Liver (tissue), 9 donors: ENCODE measurements around the gene RNU2-63P. TPM values are rescaled to one million over a fixed set of nuclear protein-coding genes. Genes with fewer than 3 reads are reported as not detected.

Experiments used
- DNase-seq: peaks from one replicate; pipeline ENCODE4 v3.0.0-alpha.2; 2017; ENCODE audit warnings: low spot score
- H3K27ac ChIP-seq, 2 donors: one replicate each; pipeline ENCODE4 v1.7.0; 2013; ENCODE audit warnings: inconsistent platforms in 2 of 2, low read length in 2 of 2, control low read depth in 1 of 2, low read depth in 1 of 2, mild to moderate bottlenecking in 1 of 2
- H3K27me3 ChIP-seq, 4 donors: one replicate each; pipeline versions ENCODE4 v1.6.1 to v1.7.0; 2013; ENCODE audit warnings: low read length in 3 of 4, inconsistent platforms in 1 of 4, mild to moderate bottlenecking in 1 of 4, moderate library complexity in 1 of 4; ENCODE audit not compliant: control insufficient read depth in 4 of 4, insufficient read depth in 4 of 4
- H3K36me3 ChIP-seq, 4 donors: one replicate each; pipeline versions ENCODE4 v1.6.1 to v1.7.0; 2013; ENCODE audit warnings: low read length in 3 of 4, mild to moderate bottlenecking in 3 of 4, low read depth in 1 of 4, moderate library complexity in 1 of 4; ENCODE audit not compliant: control insufficient read depth in 4 of 4, insufficient read depth in 3 of 4
- H3K4me1 ChIP-seq, 4 donors: one replicate each; pipeline versions ENCODE4 v1.6.1 to v1.7.0; 2013; ENCODE audit warnings: low read length in 3 of 4, mild to moderate bottlenecking in 3 of 4, moderate library complexity in 1 of 4; ENCODE audit not compliant: control insufficient read depth in 4 of 4, insufficient read depth in 4 of 4
- H3K4me3 ChIP-seq, 3 donors: one replicate each; pipeline versions ENCODE4 v1.6.1 to v1.7.0; 2013; ENCODE audit warnings: low read length in 3 of 3, control low read depth in 1 of 3, low read depth in 1 of 3, mild to moderate bottlenecking in 1 of 3
- H3K9ac ChIP-seq, 2 donors: one replicate each; pipeline ENCODE4 v1.7.0; 2013; ENCODE audit warnings: low read length in 2 of 2, mild to moderate bottlenecking in 2 of 2, moderate library complexity in 2 of 2, control low read depth in 1 of 2, low read depth in 1 of 2
- H3K9me3 ChIP-seq, 4 donors: one replicate each; pipeline versions ENCODE4 v1.6.1 to v1.7.0; 2013; ENCODE audit warnings: low read length in 3 of 4; ENCODE audit not compliant: control insufficient read depth in 4 of 4
- CTCF ChIP-seq: fragments of 150-350 bp; IDR thresholded peaks from 2 replicates; pipeline ENCODE4 v1.5.1; 2017; ENCODE audit warnings: improper control_type of control experiment, low read depth, low read length; ENCODE audit not compliant: missing input control
- EGR1 ChIP-seq, 2 donors: IDR thresholded peaks; 2 replicates each; pipeline ENCODE4 v1.6.1; 2016 to 2018; ENCODE audit warnings: antibody characterized with exemption in 2 of 2, low read depth in 2 of 2
- FOXA1 ChIP-seq: IDR thresholded peaks from 2 replicates; pipeline ENCODE4 v1.6.1; 2016; ENCODE audit warnings: antibody characterized with exemption
- GABPA ChIP-seq, 2 donors: IDR thresholded peaks in 1 of 2; conservative IDR thresholded peaks in 1 of 2; 2 replicates each; pipeline ENCODE4 v1.6.1; 2016; ENCODE audit warnings: antibody characterized with exemption in 2 of 2, mild to moderate bottlenecking in 1 of 2, moderate library complexity in 1 of 2
- HNF4A ChIP-seq, 2 donors: conservative IDR thresholded peaks; 2 replicates each; pipeline ENCODE4 v1.6.1; 2016; ENCODE audit warnings: antibody characterized with exemption in 2 of 2, mild to moderate bottlenecking in 2 of 2
- HNF4G ChIP-seq: IDR thresholded peaks from 2 replicates; pipeline ENCODE4 v1.6.1; 2016; ENCODE audit warnings: antibody characterized with exemption
- JUND ChIP-seq, 2 donors: IDR thresholded peaks; 2 replicates each; pipeline ENCODE4 v1.6.1; 2016; ENCODE audit warnings: antibody characterized with exemption in 2 of 2
- NR2F2 ChIP-seq: IDR thresholded peaks from 2 replicates; pipeline ENCODE4 v1.6.1; 2016; ENCODE audit warnings: antibody characterized with exemption
- RAD21 ChIP-seq, 2 donors: IDR thresholded peaks; 2 replicates each; pipeline ENCODE4 v1.6.1; 2016; ENCODE audit warnings: antibody characterized with exemption in 2 of 2, mild to moderate bottlenecking in 2 of 2
- RXRA ChIP-seq, 2 donors: IDR thresholded peaks; 2 replicates each; pipeline ENCODE4 v1.6.1; 2017 to 2018; ENCODE audit warnings: antibody characterized with exemption in 2 of 2, mild to moderate bottlenecking in 1 of 2
- SP1 ChIP-seq: IDR thresholded peaks from 2 replicates; pipeline ENCODE4 v1.6.1; 2018; ENCODE audit warnings: antibody characterized with exemption, mild to moderate bottlenecking
- YY1 ChIP-seq: IDR thresholded peaks from 2 replicates; pipeline ENCODE4 v1.6.1; 2016; ENCODE audit warnings: antibody characterized with exemption, mild to moderate bottlenecking
- WGBS: extraction: QIAGEN DNeasy Blood & Tissue Kit; methylation state at CpG from one replicate; pipeline ENCODE4 v1.1.7; 2013; 5-methylcytosine and 5-hydroxymethylcytosine counted together
- polyA plus RNA-seq, 2 donors: library from polyadenylated mRNA; stranded (reverse) in 1 of 2; unstranded in 1 of 2; fragments of 200-250 nt in 1 of 2; fragments of >200 nt in 1 of 2; fragmentation: Nextera tagmentation in 1 of 2; extraction: Ambion mirVana in 1 of 2; gene quantifications; one replicate each; pipeline versions ENCODE4 v1.2.1 to v1.2.3, GENCODE V29; 2013 to 2015
- total RNA-seq, 2 donors: library from RNA; depleted of rRNA; stranded (reverse); fragments of >200 nt; gene quantifications; one replicate each; pipeline ENCODE4 v1.2.3, GENCODE V29; 2014
- TF ChIP-seq, protein P1 (sequence below): IDR thresholded peaks from 2 replicates; pipeline ENCODE4 v1.6.1; 2016; ENCODE audit warnings: antibody characterized with exemption
- TF ChIP-seq, protein P2 (sequence below): IDR thresholded peaks from 2 replicates; pipeline ENCODE4 v1.6.1; 2016; ENCODE audit warnings: antibody characterized with exemption
- TF ChIP-seq, protein P3 (sequence below): IDR thresholded peaks from 2 replicates; pipeline ENCODE4 v1.6.1; 2016; ENCODE audit warnings: antibody characterized with exemption, mild to moderate bottlenecking
- TF ChIP-seq, protein P4 (sequence below): IDR thresholded peaks from 2 replicates; pipeline ENCODE4 v1.6.1; 2016; ENCODE audit warnings: antibody characterized with exemption
- donor health status: healthy.
- donor health status: healthy.
- donor health status: healthy.
- donor health status: healthy.
- donor health status: healthy.

The RNU2-63P gene
- total and polyA plus RNA-seq, 4 donors: not detected

GRCh38 chr2:88011011-88011410 is 5.3 kb downstream of the RNU2-63P start:
- 88% methylated on average over 1 of the region's 1 CpG for WGBS
- Histone ChIP-seq H3K9me3 (no peaks in the 10 kb centered on the region), H3K9ac (no peak overlapping the region), H3K4me3 (no peak overlapping the region), H3K27me3 (no peaks in the 10 kb centered on the region), H3K36me3 (no peaks in the 10 kb centered on the region), H3K27ac (no peak overlapping the region), H3K4me1 (peaks cover 0 to 4% (median 1%) of the 10 kb centered on the region in 4 donors)
- TF ChIP-seq, protein P1, sequence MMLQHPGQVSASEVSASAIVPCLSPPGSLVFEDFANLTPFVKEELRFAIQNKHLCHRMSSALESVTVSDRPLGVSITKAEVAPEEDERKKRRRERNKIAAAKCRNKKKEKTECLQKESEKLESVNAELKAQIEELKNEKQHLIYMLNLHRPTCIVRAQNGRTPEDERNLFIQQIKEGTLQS: no peak
- TF ChIP-seq RAD21 (IDR thresholded peaks at IDR 0.05): no peak
- no peak for DNase-seq

GRCh38 chr2:88010136-88010535 is 6.2 kb downstream of the RNU2-63P start:
- Histone ChIP-seq H3K36me3 (no peaks in the 10 kb centered on the region), H3K27ac (no peak overlapping the region), H3K9me3 (no peaks in the 10 kb centered on the region), H3K9ac (no peak overlapping the region), H3K4me3 (no peak overlapping the region), H3K4me1 (no peaks in the 10 kb centered on the region), H3K27me3 (no peaks in the 10 kb centered on the region)
- TF ChIP-seq GABPA (IDR thresholded peaks at IDR 0.05 in 1 of 2, conservative IDR thresholded peaks at IDR 0.05 in 1 of 2): no peak
- no peak for TF ChIP-seq YY1
- TF ChIP-seq, protein P2, sequence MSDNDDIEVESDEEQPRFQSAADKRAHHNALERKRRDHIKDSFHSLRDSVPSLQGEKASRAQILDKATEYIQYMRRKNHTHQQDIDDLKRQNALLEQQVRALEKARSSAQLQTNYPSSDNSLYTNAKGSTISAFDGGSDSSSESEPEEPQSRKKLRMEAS: no peak
- no peak for TF ChIP-seq HNF4A (conservative IDR thresholded peaks at IDR 0.05)
- no peak for TF ChIP-seq SP1
- no peak for TF ChIP-seq JUND (IDR thresholded peaks at IDR 0.05)
- TF ChIP-seq NR2F2: no peak
- TF ChIP-seq, protein P3, sequence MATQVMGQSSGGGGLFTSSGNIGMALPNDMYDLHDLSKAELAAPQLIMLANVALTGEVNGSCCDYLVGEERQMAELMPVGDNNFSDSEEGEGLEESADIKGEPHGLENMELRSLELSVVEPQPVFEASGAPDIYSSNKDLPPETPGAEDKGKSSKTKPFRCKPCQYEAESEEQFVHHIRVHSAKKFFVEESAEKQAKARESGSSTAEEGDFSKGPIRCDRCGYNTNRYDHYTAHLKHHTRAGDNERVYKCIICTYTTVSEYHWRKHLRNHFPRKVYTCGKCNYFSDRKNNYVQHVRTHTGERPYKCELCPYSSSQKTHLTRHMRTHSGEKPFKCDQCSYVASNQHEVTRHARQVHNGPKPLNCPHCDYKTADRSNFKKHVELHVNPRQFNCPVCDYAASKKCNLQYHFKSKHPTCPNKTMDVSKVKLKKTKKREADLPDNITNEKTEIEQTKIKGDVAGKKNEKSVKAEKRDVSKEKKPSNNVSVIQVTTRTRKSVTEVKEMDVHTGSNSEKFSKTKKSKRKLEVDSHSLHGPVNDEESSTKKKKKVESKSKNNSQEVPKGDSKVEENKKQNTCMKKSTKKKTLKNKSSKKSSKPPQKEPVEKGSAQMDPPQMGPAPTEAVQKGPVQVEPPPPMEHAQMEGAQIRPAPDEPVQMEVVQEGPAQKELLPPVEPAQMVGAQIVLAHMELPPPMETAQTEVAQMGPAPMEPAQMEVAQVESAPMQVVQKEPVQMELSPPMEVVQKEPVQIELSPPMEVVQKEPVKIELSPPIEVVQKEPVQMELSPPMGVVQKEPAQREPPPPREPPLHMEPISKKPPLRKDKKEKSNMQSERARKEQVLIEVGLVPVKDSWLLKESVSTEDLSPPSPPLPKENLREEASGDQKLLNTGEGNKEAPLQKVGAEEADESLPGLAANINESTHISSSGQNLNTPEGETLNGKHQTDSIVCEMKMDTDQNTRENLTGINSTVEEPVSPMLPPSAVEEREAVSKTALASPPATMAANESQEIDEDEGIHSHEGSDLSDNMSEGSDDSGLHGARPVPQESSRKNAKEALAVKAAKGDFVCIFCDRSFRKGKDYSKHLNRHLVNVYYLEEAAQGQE: no peak
- no peak for TF ChIP-seq RAD21 (IDR thresholded peaks at IDR 0.05)
- no peak for TF ChIP-seq RXRA (IDR thresholded peaks at IDR 0.05)
- no peak for TF ChIP-seq HNF4G
- TF ChIP-seq EGR1 (IDR thresholded peaks at IDR 0.05; ENCODE audit: low read depth in 2 of 2): no peak
- TF ChIP-seq FOXA1: no peak
- DNase-seq: no peak
- 88% methylated on average over 1 of the region's 1 CpG for WGBS

- 95% methylated on average over 16 of the region's 16 CpGs for WGBS
- Histone ChIP-seq H3K27ac (no peak overlapping the region), H3K4me1 (peaks cover 0 to 2% (median 0%) of the 10 kb centered on the region in 4 donors), H3K9me3 (no peaks in the 10 kb centered on the region), H3K27me3 (no peaks in the 10 kb centered on the region), H3K9ac (no peak overlapping the region), H3K4me3 (no peak overlapping the region), H3K36me3 (no peaks in the 10 kb centered on the region)
- DNase-seq: no peak
- TF ChIP-seq YY1: no peak
- TF ChIP-seq NR2F2: no peak
- no peak for TF ChIP-seq FOXA1
- TF ChIP-seq GABPA (IDR thresholded peaks at IDR 0.05 in 1 of 2, conservative IDR thresholded peaks at IDR 0.05 in 1 of 2): no peak
- TF ChIP-seq, protein P1: no peak
- TF ChIP-seq RAD21 (IDR thresholded peaks at IDR 0.05): no peak
- TF ChIP-seq CTCF: no peak
- TF ChIP-seq, protein P4, sequence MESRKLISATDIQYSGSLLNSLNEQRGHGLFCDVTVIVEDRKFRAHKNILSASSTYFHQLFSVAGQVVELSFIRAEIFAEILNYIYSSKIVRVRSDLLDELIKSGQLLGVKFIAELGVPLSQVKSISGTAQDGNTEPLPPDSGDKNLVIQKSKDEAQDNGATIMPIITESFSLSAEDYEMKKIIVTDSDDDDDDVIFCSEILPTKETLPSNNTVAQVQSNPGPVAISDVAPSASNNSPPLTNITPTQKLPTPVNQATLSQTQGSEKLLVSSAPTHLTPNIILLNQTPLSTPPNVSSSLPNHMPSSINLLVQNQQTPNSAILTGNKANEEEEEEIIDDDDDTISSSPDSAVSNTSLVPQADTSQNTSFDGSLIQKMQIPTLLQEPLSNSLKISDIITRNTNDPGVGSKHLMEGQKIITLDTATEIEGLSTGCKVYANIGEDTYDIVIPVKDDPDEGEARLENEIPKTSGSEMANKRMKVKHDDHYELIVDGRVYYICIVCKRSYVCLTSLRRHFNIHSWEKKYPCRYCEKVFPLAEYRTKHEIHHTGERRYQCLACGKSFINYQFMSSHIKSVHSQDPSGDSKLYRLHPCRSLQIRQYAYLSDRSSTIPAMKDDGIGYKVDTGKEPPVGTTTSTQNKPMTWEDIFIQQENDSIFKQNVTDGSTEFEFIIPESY: no peak
- TF ChIP-seq RXRA (IDR thresholded peaks at IDR 0.05): no peak
Observed at GRCh38 chr2:88006912-88007439, 9.4 kb downstream of the RNU2-63P start.
